ENCODE data around the gene RABGGTA. TPM values are rescaled to one million over a fixed set of nuclear protein-coding genes. Genes with fewer than 3 reads are reported as not detected.

Gene RABGGTA
- total RNA-seq: 10 to 100 TPM; 19.7 to 48.3 (median 23.2) TPM
- 10 to 100 TPM in 1 of 2 donors, 1 to 10 TPM in 1; 7.9 to 20.1 TPM for polyA plus RNA-seq
- long read RNA-seq, donor 1, transcript RABGGTA-201 (17 exons, 2,088 nt): major isoform, 53 of 99 reads
- long read RNA-seq, donor 1, transcript RABGGTA-202 (16 exons, 2,265 nt): minor isoform, 15 of 99 reads
- long read RNA-seq, donor 1, partial matches to known transcripts: 0 of 99 reads
- long read RNA-seq, donor 1, other reads (novel, unspliced or antisense): 28 of 99 reads
- long read RNA-seq, donor 2, transcript RABGGTA-201 (17 exons, 2,088 nt): major isoform, 5 of 7 reads
- long read RNA-seq, donor 2, partial matches to known transcripts: 0 of 7 reads
- long read RNA-seq, donor 2, other reads (novel, unspliced or antisense): 0 of 7 reads
- long read RNA-seq, donor 3, transcript RABGGTA-202 (16 exons, 2,265 nt): minor isoform, 6 of 50 reads
- long read RNA-seq, donor 3, transcript RABGGTA-201 (17 exons, 2,088 nt): major isoform, 14 of 50 reads
- long read RNA-seq, donor 3, partial matches to known transcripts: 5 of 50 reads
- long read RNA-seq, donor 3, other reads (novel, unspliced or antisense): 24 of 50 reads

- intact Hi-C loops (cut with DNase I): no loop called here
- DNase-seq: peak; percentile 83 to 92 (median 86)
- H3K4me3 ChIP-seq: peak within 1 kb of the TSS; percentile 73
- H3K4me1 ChIP-seq (ENCODE audit: insufficient read depth): peaks cover 2% of the 10 kb centered on the region
- WGBS, 3 donors: 0 to 1% (median 0%) methylated on average over 53 to 61 of the region's 61 CpGs
- H3K9me3 ChIP-seq: no peaks in the 10 kb centered on the region
- H3K36me3 ChIP-seq: no peaks in the 10 kb centered on the region
- peak within 1 kb of the TSS; percentile 76 to 98 for H3K27ac ChIP-seq
- no peaks in the 10 kb centered on the region for H3K27me3 ChIP-seq
- TF ChIP-seq EP300 (IDR thresholded peaks at IDR 0.05) (no peak), POLR2A (IDR thresholded peaks at IDR 0.05) (no peak)
- TF ChIP-seq, protein P1, sequence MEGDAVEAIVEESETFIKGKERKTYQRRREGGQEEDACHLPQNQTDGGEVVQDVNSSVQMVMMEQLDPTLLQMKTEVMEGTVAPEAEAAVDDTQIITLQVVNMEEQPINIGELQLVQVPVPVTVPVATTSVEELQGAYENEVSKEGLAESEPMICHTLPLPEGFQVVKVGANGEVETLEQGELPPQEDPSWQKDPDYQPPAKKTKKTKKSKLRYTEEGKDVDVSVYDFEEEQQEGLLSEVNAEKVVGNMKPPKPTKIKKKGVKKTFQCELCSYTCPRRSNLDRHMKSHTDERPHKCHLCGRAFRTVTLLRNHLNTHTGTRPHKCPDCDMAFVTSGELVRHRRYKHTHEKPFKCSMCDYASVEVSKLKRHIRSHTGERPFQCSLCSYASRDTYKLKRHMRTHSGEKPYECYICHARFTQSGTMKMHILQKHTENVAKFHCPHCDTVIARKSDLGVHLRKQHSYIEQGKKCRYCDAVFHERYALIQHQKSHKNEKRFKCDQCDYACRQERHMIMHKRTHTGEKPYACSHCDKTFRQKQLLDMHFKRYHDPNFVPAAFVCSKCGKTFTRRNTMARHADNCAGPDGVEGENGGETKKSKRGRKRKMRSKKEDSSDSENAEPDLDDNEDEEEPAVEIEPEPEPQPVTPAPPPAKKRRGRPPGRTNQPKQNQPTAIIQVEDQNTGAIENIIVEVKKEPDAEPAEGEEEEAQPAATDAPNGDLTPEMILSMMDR (IDR thresholded peaks at IDR 0.05): peak; percentile 44 to 84 (median 80)
Observed at GRCh38 chr14:24271134-24271833, at the start of gene RABGGTA. TSS of gene RABGGTA (minus strand) at chr14:24271597. CDS start at chr14:24271115, 482 bp downstream.

GRCh38 chr14:24317141-24317928 is 45.9 kb upstream of the RABGGTA start:
- peaks cover 6% of the 10 kb centered on the region for H3K4me1 ChIP-seq (ENCODE audit: insufficient read depth)
- no peaks in the 10 kb centered on the region for H3K9me3 ChIP-seq
- 59 to 72% (median 66%) methylated on average over 3 of the region's 3 CpGs for WGBS, 3 donors
- TF ChIP-seq EP300 (IDR thresholded peaks at IDR 0.05): no peak
- TF ChIP-seq, protein P1 (IDR thresholded peaks at IDR 0.05): no peak
- H3K27me3 ChIP-seq: no peaks in the 10 kb centered on the region
- no peaks in the 10 kb centered on the region for H3K36me3 ChIP-seq
- intact Hi-C loops (cut with DNase I): no loop called here
- no peak for DNase-seq
- H3K27ac ChIP-seq: no peak overlapping the region
- no peak overlapping the region for H3K4me3 ChIP-seq

DNA sequence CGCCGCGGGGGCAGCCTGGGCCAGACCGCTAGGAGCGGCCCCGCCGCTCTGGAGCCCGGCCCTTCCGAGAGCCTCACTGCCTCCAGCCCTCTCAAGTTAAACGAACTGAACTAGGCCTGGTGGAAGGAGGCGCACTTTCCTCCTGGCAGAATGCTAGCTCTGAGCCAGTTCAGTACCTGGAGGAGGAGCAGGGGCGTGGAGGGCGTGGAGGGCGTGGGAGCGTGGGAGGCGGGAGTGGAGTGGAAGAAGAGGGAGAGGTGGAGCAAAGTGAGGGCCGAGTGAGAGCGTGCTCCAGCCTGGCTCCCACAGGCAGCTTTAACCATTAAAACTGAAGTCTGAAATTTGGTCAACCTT is 45.2 kb upstream of the RABGGTA start:
- DNase-seq: peak in 1 of 5 donors; percentile 51
- no peaks in the 10 kb centered on the region for H3K27me3 ChIP-seq
- no peak overlapping the region for H3K4me3 ChIP-seq
- H3K36me3 ChIP-seq: no peaks in the 10 kb centered on the region
- H3K9me3 ChIP-seq: no peaks in the 10 kb centered on the region
- TF ChIP-seq EP300 (IDR thresholded peaks at IDR 0.05): no peak
- TF ChIP-seq, protein P1 (IDR thresholded peaks at IDR 0.05): no peak
- no peak for TF ChIP-seq POLR2A (IDR thresholded peaks at IDR 0.05)
- intact Hi-C loops (cut with DNase I): no loop called here
- 23 to 36% (median 25%) methylated on average over 11 to 18 of the region's 18 CpGs for WGBS, 3 donors
- H3K4me1 ChIP-seq (ENCODE audit: insufficient read depth): peaks cover 9% of the 10 kb centered on the region
- H3K27ac ChIP-seq: no peak overlapping the region

Measured in ovary (tissue), 10 donors.